ES-I3 (cell line): ENCODE measurements around the gene ONECUT1.

Source experiments
- H3K36me3 ChIP-seq: 2 replicates; pipeline ENCODE4 v1.6.1; 2013; ENCODE audit warnings: mild to moderate bottlenecking, low read length, control low read depth, moderate library complexity; ENCODE audit not compliant: insufficient read depth
- H3K4me1 ChIP-seq: 2 replicates; pipeline ENCODE4 v1.6.1; 2013; ENCODE audit warnings: mild to moderate bottlenecking, control low read depth, low read length; ENCODE audit not compliant: insufficient read depth
- H3K9ac ChIP-seq: 2 replicates; pipeline ENCODE4 v1.6.1; 2013; ENCODE audit warnings: low read depth, mild to moderate bottlenecking, low read length, moderate library complexity
- H3K9me3 ChIP-seq: 2 replicates; pipeline ENCODE4 v1.6.1; 2013; ENCODE audit warnings: mild to moderate bottlenecking, low read length, moderate library complexity; ENCODE audit not compliant: control insufficient read depth, insufficient read depth

The ONECUT1 gene

DNA sequence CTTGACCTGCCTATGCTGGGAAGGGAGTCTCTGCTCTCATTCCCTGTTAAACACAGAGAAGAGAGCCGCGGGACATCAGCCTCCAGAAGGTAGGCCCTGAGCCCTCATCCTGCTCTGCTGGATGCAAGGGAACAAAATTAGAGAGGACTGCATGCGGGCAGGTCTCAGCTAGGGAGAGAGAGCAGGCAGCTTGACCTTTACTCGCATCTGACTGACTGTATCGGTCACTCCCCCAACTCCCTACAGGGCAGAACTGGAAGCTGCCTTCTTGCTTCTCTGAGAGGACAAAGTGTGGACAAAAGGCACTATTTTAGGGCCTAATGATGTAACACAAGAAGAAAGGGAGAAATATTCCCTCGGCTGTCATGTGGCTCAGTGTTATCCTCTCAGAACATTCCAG is 72.2 kb downstream of the ONECUT1 start:
- Histone ChIP-seq H3K36me3 (no peaks in the 10 kb centered on the region), H3K4me1 (no peaks in the 10 kb centered on the region), H3K9ac (no peak overlapping the region), H3K9me3 (no peaks in the 10 kb centered on the region)

- Histone ChIP-seq H3K9me3 (no peaks in the 10 kb centered on the region), H3K4me1 (no peaks in the 10 kb centered on the region), H3K36me3 (no peaks in the 10 kb centered on the region), H3K9ac (no peak overlapping the region)
Measured at GRCh38 chr15:52717481-52717880, 72.7 kb downstream of the ONECUT1 start.

DNA sequence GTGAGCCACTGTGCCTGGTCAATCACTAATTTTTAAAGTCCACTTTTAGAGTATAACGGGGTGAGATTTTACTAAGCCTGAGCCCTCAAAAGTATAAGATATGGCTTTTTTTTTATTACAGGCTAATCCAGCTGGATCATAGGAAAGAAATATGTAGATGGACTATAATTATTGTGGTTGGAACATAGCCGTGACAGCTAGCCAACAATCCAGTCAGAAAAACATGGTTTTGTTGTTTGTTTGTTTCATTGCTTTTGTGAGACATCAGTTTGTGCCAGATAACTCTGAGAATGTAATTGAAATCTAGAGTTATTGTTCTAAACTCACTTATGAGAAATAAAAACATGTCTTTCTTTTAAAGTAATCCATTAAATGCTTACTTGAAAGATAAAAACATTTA is 73.6 kb downstream of the ONECUT1 start:
- H3K4me1 ChIP-seq = no peaks in the 10 kb centered on the region
- H3K9me3 ChIP-seq = no peaks in the 10 kb centered on the region
- H3K36me3 ChIP-seq = no peaks in the 10 kb centered on the region
- H3K9ac ChIP-seq = no peak overlapping the region

GRCh38 chr15:52715411-52715810 is 74.7 kb downstream of the ONECUT1 start:
- Histone ChIP-seq H3K9ac (no peak overlapping the region), H3K4me1 (no peaks in the 10 kb centered on the region), H3K9me3 (no peaks in the 10 kb centered on the region), H3K36me3 (no peaks in the 10 kb centered on the region)

GRCh38 chr15:52714968-52715367 is 75.2 kb downstream of the ONECUT1 start:
- no peaks in the 10 kb centered on the region for H3K36me3 ChIP-seq
- no peaks in the 10 kb centered on the region for H3K9me3 ChIP-seq
- H3K4me1 ChIP-seq = peaks cover 2% of the 10 kb centered on the region; the same call in 1 of the 2 replicates
- no peak overlapping the region for H3K9ac ChIP-seq

GRCh38 chr15:52710708-52711389 is 79.3 kb downstream of the ONECUT1 start:
- no peak overlapping the region for H3K9ac ChIP-seq
- peaks cover 4% of the 10 kb centered on the region; the same call in 1 of the 2 replicates for H3K4me1 ChIP-seq
- H3K9me3 ChIP-seq = no peaks in the 10 kb centered on the region
- H3K36me3 ChIP-seq = no peaks in the 10 kb centered on the region

DNA sequence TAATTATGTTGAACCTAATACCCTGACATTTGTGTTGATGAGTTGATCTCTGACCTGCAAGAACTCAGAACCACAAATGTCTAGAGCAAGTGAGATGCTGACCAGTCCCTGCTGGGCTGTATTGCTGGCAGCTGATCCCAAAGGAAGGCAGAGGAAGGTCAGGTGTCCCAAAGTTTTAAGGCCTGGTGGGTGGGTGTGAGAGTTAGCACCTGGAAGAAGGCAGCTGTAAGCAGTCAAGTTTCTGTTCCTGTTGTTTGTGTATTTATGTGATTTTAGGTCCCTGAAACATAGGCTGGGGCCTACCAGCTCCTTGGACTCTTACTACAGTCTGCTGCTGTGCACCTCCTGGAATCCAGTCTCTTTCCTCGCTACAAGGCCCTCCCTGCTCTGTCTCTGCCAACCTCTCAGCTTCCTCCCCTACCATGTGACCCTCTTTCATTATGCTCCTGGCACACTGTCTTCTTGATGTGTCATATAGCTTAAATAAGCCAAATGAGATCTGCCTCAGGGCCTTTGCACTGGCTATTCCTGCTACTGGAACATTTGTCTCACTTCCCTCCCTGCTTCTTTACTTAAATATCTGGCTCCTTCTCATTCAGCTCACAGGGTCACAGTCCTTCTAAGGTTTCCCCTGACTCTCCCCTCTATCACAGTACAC is 80.0 kb downstream of the ONECUT1 start:
- Histone ChIP-seq H3K9ac (no peak overlapping the region), H3K36me3 (no peaks in the 10 kb centered on the region), H3K9me3 (no peaks in the 10 kb centered on the region), H3K4me1 (peaks cover 4% of the 10 kb centered on the region; the same call in 1 of the 2 replicates)

- Histone ChIP-seq H3K9ac (peak overlapping the region; percentile 37; the same call in 1 of the 2 replicates), H3K36me3 (no peaks in the 10 kb centered on the region), H3K4me1 (peaks cover 4% of the 10 kb centered on the region; the same call in 1 of the 2 replicates), H3K9me3 (no peaks in the 10 kb centered on the region)
Measured at GRCh38 chr15:52709187-52709981, 80.8 kb downstream of the ONECUT1 start.
